ENCODE data around the gene IMMP2L.
A peak's percentile ranks its signal among the peaks of the same experiment; 100 is the strongest.

The IMMP2L gene

DNA sequence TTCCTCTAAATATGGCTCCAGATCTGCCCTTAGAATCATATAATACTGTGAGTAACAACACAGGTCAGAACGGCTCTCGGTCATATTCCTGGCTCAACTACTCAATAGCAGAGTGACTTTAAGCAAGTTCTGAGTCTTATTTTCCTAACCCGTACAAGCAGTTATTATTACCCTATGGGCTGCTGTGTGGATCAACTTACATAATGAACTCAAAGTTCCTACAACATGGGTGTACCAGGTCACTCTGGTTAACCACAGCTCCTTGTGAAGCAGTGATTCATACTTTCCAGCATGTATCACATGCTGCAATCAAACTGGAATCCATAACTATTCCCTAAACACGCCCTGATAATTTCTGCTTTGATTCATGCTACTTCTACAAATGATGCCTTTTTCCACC, 364.0 kb downstream of the IMMP2L start:
- DNase-seq = no peak

DNA sequence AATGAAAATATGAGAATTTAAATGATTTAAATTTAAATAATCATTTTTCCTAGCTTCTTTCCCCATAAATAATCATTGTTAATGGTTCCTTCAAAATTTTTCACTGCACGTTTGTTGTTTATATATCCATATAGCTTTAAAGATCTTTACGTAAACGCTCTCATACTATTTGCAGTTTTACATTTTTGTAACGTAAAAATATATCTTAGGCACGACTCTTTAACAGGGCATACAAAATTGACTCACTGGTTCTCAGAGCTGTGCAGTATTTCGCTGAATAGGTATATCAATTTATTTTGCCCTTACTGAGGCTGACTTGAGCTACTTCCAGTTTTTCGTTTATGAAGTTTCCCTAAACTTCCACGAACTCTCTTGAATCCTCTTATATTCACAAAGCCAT, 365.6 kb downstream of the IMMP2L start:
- DNase-seq = no peak

DNA sequence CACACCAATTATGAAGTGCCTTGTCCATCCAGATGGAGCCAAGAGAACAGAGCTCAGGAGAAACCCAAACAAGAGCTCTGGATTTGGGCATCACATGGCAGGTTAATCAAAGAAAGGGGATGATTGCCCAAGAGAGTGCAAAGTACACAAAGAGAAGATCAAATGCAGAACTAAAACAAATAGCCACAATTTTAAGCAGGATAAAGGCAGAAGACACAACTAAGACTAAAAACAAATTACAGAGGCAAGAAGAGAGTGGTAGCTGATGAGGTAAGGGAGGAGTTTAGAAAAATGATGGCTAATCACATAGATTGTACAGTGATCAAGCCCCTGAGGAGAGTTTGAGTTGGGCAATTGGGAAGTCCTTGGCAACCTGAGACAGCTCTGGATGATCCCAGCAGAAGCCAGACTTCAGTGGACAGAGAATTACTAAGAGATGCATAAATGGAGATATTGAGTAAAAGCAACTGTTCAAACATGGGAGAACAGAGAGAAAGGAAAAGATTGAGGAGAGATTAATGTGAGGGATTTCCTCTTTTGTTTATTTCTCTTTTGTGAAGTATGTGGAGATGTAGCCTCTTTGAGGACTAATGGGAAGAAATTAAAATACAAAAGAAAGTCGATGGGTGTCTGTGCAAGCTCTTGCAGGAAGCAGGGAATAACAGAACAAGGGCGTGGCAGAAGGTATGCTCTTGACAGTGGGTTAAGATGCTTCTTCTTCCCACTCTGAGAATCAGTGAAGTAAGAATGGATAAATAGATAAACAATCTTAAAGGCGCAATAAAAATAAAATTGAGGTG, 369.5 kb downstream of the IMMP2L start:
- DNase-seq = no peak

DNA sequence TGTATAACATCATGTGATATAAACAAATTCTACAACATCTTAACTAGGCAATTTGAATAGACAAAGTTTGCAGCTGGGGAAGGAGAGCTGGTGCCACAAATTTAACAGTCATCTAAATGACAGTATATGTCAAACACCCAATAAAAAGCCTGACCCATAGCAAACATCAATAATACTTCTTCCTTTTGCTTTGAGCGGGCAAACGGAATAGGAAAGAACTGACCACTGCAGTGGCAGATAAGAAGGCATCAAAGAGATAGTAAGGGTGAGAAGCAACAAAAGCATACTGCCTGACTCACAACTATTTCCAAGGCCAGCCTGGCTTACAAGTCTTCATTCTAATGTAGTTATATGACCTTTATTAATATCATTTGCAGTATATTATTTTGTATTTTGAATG, 371.5 kb downstream of the IMMP2L start:
- DNase-seq = no peak

DNA sequence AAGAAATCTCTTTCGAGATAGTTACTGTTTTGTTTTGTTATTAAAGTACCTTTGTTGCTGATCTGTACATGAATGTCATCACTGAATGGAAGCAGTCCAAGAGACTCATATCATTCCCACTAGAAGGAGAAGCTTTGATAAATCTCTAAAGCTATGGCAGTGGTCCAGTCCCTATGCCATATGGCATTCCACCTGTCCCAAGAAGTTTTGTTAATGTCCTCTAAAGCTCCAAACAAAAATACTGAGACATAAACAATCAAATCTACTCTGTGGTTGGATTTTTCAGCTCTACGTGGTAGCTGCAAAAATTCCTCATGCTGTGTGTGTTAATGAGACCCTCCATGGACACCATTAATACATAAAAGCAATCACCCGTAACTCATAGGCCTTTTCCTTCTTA, 377.3 kb downstream of the IMMP2L start:
- DNase-seq = no peak

DNA sequence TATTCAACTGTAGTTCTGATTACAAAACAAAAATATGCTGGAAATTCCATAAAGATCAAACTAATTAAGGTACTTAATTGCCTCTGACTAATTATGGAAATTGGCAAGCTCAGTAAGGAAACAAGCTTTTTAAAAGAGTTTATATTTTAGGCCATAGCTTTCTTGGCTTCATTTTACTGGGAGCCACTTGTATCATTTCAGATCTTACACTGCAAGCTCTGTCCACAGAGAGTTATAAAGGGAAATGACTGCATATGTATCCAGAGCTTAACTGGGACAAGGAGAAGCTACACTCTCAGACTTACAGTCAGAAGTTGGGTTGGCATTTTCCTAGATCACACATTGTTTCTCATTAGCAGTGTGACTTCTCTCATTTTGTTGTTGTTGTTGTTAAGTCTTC, 379.0 kb downstream of the IMMP2L start:
- DNase-seq = no peak

DNA sequence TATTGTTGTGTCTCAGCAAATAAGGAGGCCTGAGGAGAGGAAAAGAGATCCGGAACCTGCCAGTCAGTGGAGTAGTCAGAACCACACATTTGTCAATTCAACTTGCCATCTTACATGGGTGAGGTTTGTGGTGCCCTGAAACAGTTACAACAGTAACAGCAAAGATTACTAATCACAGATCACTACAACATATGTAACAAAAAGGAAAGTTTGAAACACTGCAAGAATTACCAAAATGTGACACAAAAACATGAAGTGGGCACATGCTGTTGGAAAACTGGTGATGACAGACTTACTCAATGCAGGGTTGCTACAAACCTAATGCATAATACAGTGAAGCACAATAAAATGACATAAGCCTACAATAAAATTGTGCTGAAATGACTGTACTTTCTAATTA, 382.0 kb downstream of the IMMP2L start:
- no peak for DNase-seq

DNA sequence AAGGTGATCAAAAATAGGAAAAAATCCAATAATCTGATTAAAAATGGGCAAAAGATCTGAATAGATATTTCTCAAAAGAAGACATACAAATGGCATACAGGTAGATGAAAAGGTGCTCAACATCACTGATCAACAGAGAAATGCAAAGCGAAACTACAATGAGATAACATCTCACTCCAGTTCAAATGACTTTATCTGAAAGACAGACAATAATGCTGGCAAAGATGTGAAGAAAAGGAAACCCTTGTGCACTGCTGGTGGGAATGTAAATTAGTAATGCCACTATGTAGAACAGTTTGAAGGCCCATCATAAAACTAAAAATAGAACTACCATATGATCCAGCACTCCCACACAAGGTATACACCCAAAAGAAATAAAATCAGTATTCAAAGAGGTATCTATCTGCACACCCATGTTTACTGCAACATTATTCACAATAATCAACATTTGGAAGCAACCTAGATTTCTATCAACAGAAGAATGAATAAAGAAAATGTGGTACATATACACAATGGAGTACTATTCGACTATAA, 386.3 kb downstream of the IMMP2L start:
- DNase-seq = no peak

DNA sequence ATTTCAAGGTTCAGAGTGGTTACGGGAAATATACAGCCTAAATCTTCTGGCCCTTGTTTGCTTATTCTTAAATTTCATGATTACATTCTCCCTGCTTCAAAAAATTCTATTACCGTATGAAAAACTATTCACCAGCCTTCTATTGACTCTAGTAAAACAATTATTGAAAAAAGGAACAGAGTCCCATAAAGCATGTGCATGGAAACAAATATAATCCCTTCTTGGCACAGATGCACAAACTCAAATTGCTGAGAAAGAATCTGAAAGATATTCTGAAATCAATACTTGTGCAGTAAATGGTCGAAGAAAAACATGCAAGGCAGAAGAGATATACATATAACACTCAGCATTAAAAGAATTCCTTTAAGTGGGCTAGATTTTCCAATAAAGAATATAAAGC, 387.8 kb downstream of the IMMP2L start:
- DNase-seq = no peak

DNA sequence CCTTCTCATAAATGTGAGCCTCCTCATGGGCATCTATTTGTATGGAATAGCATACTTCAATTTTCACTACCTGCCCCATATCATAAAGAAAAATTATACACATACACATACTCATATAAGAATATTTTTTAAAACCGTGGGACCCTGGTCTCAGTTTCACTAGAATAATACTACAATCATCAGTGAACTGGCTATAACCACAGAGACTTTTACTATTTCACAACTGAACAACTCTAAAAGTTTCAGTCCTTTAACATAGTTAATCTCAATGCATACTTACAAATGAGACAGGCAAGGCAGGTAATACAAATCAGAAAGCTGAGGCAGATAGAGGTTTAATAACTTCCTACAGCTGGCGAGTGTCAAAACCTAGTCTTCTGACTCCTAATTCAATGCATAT, 388.3 kb downstream of the IMMP2L start:
- no peak for DNase-seq

DNA sequence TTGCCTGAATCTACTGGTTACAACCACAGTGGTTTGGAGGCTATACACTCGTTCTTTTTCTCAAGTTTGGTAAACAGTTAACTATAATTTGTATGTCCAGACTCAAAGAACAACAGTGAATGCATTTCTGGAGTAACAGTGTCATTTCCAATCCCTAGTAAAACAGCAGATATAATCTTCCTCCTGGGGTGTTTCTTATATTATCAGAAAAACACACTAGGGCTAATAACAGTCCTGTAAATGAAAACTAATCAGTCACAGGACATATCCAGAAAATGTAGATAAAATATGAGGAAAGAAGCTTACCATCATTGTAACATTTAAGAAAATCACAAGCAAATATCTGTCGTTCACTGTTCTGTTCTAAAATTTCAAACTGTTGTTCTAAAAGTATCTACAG, 388.8 kb downstream of the IMMP2L start:
- DNase-seq = no peak

DNA sequence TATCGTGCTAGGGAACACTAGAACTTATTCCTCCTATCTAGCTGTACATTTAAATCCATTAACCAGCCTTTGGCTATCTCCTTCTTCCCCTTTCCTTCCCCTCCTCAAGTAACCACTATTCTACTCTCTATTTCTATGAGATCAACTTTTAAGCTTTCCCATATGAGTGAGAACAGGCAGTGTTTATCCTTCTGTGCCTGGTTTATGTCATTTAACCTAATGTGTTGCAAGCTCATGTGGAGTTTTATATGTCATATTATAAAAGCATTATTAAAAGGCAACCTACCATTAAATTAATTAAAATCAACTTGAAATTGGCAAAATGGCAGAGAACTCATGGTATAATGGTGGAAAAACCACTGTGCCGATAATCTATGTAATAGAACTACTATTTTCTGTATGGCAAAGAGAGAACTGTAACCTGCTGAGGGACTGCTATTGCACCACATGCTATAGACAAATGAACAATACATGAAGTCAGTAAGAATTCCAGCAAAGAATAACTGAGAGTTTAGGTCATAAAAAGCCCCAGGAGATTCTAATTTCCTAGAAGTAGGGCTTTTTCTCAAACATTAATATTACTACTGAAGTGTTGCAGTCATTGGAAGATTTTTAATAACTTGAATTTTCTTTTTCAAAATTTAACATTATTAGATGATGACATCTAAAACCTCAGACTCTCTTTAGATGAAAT, 389.6 kb downstream of the IMMP2L start:
- DNase-seq = no peak

DNA sequence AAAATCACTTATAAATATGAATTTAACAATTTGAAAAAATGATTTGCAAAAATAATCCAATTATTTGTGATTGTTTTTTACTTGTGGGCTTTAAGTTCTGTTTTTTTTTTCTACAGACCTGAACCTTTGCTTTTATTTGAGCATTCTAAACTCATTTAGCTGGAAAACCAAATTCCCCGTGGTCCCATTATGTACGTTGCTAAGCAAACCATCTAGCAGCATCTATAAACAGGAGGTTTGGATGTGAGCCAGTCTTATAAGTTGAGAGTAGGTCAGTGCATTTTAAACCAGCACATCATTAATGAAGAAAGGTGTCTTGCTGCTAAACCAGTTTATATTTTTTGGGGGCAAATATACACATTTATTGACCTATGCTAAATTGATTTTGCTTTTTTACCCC, 394.1 kb downstream of the IMMP2L start:
- peak; percentile 70 for DNase-seq

DNA sequence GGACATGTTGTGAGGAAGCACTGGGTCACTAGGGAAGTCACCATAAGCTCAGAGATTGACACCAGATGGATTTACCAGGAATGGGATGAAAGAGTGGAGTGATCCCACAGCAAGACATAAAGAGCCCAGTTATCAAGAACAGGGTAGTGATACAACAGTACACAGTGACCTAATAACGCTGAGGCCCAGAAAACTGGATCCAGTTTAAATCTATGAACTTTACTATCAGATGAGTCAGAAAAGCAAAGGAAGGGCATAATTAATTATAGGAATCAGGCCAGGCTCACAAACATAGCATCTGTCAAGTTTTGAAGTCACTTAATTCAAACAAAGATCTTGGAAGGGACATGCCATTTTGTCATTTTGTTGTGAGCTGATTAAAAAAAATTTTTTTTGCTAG, 397.9 kb downstream of the IMMP2L start:
- DNase-seq = no peak

DNA sequence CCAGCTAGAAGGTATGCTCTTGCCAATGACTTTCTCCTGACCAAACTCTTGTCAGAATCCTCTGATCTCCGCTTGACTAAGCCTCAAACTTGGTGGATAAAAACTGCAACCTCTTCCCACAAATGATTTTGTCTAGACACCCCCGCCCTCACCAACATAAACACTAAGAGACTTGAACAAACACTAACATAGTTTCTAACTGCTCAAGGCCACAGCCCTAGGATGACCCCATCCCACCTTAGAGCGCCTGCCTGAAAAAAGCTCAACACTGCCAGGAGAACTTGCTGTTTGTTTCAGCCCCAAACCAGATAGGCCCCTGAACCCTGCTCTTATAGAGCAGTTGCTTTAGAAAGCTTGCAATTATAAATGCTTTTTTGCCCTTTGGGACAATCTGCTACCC, 399.6 kb downstream of the IMMP2L start:
- no peak for DNase-seq

DNA sequence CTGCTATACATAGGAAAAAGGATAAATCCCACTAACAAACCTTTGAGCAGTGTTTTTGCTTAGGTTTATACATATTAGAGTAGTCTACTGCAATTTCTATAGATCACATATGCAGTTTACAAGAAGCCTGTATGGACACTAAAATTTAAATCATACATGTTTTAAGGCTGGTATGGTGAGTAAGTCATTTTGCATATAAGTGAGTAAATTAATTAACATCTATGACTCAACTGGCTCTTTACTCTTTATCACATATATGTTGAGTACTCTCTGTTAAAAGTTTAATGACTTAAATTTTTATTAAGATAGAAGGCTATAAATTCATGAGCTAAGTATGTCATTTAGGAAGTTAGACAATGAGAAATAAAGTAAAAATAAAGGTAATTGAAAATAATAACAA, 402.0 kb downstream of the IMMP2L start:
- no peak for DNase-seq

DNA sequence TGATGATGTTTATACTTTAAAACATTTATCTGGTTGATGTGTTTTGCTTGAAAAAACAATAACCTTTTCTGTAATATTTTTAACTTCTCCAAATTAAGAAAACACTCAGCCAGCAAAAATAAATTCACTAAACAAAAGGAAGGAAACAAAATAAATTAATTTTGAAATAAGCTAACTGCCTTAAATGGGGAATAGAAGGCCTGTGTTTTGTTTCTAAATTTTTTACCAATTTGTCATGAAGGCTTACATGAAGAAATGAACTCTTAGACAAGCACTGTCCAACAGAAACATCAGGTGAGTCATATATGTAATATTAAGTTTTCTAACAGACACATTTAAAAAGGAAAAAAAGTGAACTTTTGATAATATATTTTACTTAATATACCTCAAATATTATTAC, 402.9 kb downstream of the IMMP2L start:
- no peak for DNase-seq

DNA sequence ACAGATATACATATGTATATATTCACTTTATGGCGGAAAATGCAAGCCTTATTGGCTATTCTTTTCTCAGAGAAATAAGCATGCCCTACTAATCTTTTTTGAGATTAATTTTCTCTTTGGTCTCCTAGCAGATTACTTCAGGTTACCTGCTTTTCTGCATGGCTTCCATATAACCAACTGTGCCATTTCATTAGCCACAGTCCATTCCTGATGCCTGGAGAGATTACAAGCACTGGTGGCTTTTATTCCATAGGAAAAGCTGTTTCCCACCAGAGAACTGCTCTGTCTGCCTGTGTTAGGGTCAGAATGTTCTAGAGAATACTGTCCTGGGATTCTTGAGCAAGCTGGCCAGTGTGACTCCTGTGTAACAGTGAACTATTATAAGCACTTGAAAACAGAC, 411.6 kb downstream of the IMMP2L start:
- DNase-seq = no peak

DNA sequence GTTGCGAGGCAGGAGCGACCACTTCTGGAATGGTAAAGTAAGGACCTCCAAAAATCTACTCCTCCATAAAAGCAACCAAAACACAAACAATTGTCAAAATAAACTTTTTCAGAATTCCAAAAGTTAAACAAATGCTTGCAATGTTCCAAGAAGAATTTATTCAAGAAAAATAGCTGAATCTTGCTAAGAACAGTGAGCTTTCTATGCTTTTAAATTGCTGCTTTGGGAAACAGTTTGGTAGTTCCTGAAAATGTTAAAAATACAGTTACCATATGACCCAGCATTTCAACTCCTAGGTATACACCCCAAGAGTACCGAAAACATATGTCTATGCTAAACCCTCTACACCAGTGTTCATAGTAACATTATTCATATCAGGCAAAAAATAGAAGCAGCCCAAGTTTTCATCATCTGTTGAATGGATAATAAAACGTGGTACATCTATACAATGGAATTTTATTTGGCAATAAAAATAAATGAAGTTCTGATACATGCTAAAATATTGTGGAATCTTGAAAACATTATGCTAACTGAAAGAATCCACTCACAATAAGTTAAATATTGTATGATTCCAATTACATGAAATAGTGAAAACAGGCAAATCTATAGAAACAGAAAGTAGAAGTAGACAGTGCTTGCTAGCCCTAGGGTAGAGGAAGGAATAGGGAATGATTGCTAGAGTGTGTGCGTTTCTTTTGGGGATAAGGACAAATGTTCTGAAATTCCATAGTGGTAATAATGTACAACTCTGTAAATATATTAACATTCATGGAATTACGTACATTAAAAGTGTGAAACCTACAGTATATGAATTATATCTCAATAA, 414.4 kb downstream of the IMMP2L start:
- no peak for DNase-seq

DNA sequence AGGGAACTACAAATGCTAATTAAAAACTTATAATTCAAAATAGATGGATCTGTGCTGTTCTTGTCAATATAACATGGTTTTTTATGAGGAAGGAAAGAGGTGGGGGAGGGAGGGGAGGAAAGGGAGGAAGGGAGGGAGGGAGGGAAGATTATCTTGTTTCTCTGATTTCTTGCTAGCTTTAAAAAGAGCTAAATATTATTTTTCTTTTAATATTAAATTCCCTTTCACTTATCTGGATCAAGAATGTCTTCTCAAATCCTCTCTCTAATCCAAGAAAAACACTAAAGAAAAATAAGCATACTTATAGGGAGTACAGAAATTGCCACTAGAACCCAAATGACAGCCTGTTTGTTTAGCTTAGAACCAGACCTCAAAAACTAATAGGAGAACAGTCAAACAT, 416.2 kb downstream of the IMMP2L start:
- DNase-seq = no peak

DNA sequence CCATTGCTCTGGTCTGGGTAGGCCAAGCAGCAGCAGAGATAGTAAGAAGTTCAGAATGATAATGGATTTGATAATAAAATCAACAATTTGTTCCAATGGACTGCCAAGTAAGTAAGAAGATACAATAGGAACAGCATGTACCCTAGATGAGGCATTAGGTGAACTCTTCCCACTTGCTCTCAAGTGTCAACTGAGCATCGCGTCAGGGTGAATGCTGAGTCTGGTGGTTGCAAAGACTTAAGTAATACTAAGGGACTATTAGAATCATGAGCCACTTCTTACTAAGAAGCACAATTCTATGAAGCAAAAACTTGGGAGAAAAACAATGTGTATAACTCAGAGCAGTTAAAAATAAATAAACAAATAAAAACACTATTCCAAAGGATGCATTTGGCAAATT, 416.8 kb downstream of the IMMP2L start:
- DNase-seq = no peak

DNA sequence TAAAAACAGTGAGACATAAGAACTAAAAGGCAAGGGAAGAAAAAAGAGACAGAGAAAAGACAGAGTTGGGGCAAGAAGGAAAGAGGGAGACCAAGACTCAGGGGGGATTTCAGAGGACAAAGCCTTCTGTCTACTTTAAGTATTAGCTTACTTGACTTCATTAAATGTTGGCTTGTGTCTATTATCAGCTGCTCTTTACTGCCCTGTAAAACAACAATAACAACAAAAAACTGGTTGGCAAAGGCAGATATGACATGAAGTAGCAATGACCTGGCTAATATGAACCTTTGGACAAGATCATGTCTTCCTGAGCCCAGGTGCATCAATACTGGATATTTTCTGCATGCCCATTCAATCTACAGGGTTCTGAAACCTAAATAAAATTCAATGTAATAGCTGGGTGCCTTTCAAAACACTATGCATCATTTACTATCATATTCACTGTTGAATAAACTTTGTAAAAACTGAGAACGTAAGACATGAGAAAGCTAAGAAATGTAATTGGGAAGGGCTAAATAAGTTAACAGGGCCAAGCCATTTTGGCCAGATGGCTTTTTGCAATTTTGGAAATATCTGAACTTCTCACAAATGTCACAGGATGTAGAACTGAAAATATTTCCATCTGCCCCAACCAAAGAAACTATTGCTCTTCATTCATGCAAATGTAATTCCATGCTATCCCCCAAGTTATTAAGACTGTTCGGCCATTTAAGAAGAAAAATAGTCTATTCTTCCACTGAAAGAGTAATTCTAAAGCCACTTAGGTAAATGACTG, 422.0 kb downstream of the IMMP2L start:
- no peak for DNase-seq

DNA sequence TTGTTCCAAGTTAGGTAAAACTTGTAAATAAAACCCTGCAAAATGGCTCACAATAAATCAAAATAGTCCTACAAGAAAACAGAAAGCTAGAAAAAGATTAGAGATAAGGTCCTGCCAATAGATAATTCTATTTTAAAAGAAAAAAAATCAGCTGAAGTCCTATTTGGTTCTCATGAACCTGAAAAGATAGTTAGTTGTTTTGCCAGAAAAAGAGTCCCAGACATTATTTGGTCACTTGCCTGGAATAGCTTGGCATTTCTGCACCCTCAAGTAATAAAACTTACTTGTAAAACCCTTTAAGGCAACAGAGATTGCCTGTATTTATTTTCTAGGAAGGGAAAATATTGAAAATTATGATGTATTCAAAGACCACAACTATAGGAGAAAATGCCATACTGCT, 423.7 kb downstream of the IMMP2L start:
- DNase-seq = no peak
